Fibroblast of skin of left quadriceps (primary cell): ENCODE data around the gene FBLN5.
"Not testable (repeated sequence)": the region's sequence is repeated elsewhere in the genome, so short reads cannot be mapped to it uniquely, and the experiment has no call there.

Experiments
- DNase-seq, 2 experiments: peaks; one replicate each; pipeline ENCODE4 v3.0.0-alpha.2; 2013; ENCODE audit warnings: low read depth in 2 of 2

FBLN5 gene

GRCh38 chr14:91884664-91885063, 62.8 kb downstream of the FBLN5 start:
- DNase-seq: no peak

GRCh38 chr14:91883753-91884152, 63.7 kb downstream of the FBLN5 start:
- DNase-seq: no peak

- DNase-seq: no peak
These were observed 64.7 kb downstream of the FBLN5 start for GRCh38 chr14:91882776-91883175.

- no peak for DNase-seq
These were observed 65.1 kb downstream of the FBLN5 start for GRCh38 chr14:91882369-91882768.

DNA sequence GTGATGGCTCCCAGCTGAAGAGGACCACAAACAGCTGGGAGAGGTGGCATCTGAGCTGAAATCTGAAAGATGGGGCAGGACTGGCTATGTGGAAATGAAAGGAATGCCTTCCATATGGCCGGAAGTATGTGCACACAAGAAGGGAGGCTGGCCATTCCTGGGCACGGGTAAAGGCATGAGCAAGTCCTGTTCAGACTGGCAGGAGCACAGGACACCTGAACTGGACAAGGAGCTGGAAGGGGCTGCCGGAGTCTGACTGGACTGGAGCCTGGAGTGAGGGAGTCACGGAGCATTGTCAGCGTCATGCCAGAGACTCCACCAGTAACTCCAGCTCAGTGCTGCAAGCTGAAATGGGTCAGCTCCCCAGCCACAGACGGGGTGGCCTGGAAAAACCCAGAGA, 68.3 kb downstream of the FBLN5 start:
- DNase-seq: no peak

DNA sequence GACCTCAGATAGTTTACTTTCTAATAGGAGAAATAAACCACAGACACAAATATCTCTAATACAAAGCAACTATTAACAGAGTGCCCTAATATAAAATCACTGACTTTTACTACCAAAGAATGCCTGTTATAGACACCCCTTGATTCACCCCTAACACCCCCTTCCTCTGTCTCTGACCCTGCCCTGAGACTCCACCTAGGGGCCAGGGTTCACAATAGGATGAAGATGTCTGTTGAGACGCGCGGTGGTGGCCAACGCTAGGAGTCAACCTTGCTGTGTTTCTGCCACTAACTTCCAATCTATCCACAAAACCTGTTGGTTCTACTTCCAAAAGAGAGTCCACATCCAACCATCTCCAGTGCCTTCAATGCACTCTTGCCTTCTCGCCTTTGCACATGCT, 69.2 kb downstream of the FBLN5 start:
- DNase-seq: no peak

DNA sequence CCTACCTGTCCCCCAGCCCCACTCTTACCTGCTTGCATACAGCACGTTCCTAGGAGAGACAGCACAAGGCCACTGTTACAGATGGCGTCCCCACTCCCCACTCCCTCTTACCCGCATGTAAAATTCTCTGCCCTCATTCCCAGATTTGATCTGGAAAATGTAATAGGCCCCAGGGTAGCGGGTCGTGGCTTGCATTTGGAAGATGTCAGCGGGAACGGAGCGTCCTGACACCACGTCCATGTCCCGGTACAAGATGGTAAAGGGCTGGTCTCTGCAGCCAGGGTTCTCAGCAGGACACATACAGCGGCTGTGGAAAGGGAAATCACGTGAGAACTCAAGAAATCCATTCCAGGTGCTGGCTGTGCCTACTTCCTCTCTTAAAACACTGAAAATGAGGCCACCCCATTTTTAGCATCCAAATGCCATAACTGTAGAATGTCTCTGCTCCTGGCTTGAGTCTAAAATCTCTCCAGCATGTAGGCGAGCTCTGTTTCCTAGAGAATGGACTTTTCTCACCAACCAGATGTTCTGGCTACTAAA, 70.0 kb downstream of the FBLN5 start:
- DNase-seq: no peak

DNA sequence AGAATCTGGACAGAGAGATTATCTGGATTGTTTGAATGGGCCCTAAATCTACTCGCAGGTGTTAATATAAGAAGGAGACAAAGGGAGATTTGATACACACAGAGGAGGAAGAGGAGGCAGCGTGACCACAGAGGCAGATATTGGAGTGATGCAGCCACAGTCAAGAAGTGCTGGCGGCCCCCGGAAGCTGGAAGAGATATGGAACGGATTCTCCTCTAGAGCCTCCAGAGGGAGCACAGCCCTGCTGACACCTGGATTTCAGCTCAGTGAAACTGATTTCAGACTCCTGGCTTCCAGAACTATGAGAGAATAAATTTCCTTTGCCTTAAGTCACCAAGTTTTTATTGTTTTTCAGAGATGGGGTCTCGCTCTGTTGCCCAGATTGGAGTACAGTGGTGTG, 71.0 kb downstream of the FBLN5 start:
- no peak for DNase-seq

GRCh38 chr14:91875525-91876286, 71.8 kb downstream of the FBLN5 start:
- DNase-seq: no peak

- no peak for DNase-seq
These were observed 73.8 kb downstream of the FBLN5 start for GRCh38 chr14:91873471-91874415.

DNA sequence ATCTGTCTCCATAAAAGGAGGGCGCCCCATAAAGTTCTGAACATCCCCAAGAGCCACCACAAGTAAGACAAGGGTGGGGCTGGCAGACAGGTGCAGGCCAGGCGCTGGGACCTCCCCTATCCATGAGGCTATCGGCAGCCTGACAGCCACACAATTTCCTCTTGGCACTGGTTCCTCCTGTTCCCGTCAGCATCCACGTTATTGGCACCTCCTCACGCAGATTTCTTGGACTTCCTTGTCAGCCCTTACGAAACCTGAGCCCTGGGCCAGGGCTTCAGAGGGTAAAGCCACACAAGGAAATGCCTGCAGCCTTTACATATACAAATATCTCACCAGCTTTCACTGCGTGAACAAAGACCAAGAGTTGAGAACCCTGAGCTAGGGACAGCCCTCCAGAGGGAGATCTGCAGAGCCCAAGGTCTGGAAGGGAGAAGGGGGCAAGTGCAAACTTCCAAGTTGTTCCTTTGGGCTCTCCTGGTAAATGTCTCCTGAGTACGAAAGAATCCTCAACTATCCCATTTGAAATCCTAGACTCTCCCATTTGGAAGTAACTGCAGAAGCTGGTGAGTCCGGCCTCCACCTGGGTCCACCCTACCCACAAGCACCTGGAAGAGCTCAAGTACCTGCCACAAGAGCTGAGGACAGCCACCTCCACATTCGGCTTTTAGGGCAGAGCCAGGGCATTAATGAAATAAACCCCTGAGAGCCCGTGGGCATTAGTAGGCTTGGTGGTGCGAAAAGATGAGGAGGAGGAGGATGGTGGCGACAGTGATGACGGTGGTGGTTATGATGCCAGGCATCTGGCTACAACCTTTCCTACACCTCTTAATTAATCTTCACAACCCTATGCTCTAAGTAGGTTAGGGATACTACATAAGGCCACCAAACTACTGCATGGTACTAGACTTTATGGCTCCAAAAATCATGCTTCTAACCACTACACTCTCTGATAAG, 74.7 kb downstream of the FBLN5 start:
- DNase-seq: peak in 1 of 2 experiments; percentile 7

- DNase-seq: no peak
These were observed 75.4 kb downstream of the FBLN5 start for GRCh38 chr14:91872011-91872501.

DNA sequence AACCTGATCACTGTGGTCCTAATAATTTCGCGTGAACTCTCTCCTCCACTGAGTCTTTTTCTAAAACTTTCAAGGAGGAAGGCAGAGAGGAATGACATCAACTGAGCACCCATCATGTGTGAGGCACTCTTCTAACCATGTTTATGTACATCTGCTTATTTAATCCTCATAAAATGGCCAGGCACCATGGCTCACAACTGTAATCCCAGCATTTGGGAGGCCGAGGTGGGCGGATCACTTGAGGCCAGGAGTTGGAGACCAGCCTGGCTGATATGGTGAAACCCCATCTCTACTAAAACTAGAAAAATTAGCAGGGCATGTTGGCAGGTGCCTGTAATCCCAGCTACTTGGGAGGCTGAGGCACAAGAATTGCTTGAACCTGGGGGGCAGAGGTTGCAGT, 76.1 kb downstream of the FBLN5 start:
- not testable (repeated sequence) for DNase-seq

DNA sequence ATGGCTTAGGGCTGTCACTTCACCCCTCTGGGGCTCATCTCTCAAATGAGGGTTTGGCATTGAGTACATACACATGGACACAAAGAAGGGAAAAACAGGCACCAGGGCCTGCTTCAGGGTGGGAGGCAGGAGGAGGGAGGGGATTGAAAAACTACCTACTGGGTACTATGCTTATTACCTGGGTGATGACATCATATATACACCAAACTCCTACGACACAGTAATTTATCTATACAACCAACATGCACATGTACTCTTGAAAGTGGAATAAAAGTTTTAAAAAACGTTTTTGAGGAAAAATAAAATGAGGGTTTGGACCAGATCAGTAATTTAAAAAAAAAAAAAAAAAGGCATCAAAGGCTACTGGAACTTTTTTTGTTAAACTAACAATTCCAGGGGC, 76.6 kb downstream of the FBLN5 start:
- no peak for DNase-seq

- no peak for DNase-seq
These were observed 77.5 kb downstream of the FBLN5 start for GRCh38 chr14:91870001-91870400.

DNA sequence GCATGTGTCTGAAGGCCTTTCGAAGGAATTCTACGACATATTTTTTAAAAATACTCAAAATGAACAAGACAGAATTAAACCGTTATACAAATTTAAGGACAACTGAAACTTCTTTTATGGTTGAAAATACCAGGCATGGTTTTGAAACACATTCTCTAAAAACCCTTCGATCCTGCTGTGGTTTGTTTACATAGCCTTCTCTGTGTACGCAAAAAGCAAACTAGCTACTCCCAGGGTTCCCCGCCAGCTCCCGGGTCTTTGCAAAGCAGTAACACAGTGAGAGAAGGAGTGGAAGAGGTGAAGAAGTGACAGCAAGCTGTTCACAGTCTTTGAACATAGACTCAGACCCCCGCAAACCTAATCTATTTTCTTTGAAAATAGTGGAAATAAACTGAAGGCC, 77.9 kb downstream of the FBLN5 start:
- DNase-seq: no peak

DNA sequence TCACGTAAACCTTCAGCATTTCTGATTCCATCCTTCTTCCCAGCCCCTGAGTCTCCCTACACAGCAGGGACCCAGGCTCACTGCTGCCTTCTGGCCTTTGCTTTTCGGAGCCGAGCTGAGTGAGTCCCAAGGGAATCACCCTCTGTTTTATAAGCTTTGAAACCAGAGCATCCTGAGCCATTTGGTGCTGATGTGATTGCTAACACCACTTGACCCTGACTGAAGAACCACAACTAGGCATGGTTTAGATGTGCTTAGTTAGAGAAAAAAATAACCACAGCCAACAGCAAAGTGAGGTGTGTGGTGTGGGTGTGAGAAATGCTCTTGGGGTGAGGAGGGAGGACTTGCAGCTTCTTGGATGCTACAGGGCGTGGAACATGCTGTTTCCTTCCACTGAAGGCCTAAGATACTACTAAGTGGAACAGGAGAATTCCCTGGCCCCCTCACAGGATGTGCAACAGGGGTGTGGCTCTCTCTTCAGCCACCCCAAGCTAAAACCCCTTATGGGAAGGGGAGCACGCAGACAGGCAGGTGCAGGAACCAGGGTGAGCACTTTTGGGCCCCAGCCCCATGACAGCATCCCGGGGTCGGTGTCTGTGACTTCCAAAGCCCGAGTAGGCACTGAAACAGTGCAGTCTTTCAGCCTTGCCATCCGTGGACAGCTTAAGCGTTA, 80.0 kb downstream of the FBLN5 start, which contains the start of gene TC2N:
Gene TC2N, minus strand, starts transcription at position 221 of the 673 bp plus-strand sequence. CDS start 53,767 bp downstream, outside the sequence.
- no peak for DNase-seq

DNA sequence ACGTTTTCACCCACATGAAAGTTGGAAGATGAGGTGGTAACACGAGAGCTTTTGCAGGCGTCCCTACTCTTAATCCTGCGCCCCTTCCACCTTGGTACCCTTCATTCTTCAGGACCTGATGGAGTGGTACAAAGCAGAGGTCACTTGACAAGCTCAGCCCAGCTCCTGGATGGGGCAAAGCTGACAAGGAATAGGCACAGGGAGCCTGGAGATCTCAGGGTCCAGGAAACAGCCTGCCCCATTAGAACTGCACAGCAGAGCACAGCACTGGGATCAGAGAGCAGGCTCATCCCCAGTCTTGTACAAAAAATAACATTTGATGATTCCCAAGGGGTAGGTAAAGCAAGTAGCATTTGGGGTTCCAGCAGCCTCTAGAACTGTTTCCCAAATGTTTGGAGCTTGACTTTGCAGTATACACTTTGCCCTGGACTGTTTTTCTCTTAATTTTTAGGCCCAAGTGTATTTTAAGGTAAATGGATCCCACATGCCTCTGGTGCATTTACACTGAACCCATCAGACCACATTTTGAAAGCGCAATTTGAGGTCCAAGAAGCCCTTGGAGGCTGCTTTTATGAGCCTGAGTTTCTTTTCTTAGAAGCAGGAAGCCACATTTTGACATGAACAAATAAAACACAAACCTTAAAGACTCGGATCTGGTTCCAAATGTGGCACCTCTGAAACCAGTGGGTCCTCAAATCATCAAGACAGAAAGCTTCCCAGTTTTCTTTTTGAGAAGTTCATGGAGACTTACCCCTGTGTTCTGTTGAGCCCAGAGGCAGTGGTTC, 80.8 kb downstream of the FBLN5 start:
- no peak for DNase-seq

DNA sequence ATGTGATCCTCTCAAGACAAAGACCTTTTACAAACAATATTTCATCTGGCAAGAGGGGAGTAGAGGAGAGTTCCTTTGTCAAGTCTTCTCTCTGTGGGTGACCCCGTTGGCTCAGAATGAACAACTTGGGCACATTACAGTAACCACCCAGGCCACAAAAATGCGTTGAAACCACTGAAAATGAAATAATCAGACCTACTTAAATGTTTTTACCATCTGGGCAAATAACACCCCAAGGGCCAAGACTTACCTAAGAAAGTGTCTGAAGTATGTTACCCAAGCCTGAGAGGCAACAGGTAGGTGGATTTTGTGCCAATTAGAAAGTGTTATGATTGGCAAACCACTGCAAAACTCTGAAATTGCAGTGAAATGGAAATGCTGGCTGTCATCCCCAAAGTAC, 81.4 kb downstream of the FBLN5 start:
- peak in 1 of 2 experiments; percentile 9 for DNase-seq

GRCh38 chr14:91862417-91862816, 85.1 kb downstream of the FBLN5 start:
- no peak for DNase-seq
